H9 (cell line): ENCODE data around the gene PXYLP1. TPM values are rescaled to one million over a fixed set of nuclear protein-coding genes. Genes with fewer than 3 reads are reported as not detected.

Experiments used
- DNase-seq: peaks from one replicate; pipeline ENCODE4 v3.0.0-alpha.2; 2017
- H2AFZ ChIP-seq: one replicate; pipeline ENCODE4 v1.6.1; 2013; ENCODE audit warnings: mild to moderate bottlenecking, low read length, control low read depth, moderate library complexity
- H2AK5ac ChIP-seq: 2 replicates; pipeline ENCODE4 v1.6.1; 2013; ENCODE audit warnings: low read length, control low read depth, mixed read lengths; ENCODE audit not compliant: insufficient read length
- H2BK120ac ChIP-seq: one replicate; pipeline ENCODE4 v1.6.1; 2013; ENCODE audit warnings: low read depth, mild to moderate bottlenecking, low read length, control low read depth, inconsistent platforms; ENCODE audit not compliant: poor library complexity, severe bottlenecking
- H2BK12ac ChIP-seq: 2 replicates; pipeline ENCODE4 v1.6.1; 2013; ENCODE audit warnings: low read length, control low read depth, mixed read lengths, low read depth; ENCODE audit not compliant: insufficient read length
- H2BK15ac ChIP-seq: 2 replicates; pipeline ENCODE4 v1.6.1; 2013; ENCODE audit warnings: low read depth, low read length, control low read depth
- H2BK20ac ChIP-seq: one replicate; pipeline ENCODE4 v1.6.1; 2013; ENCODE audit warnings: low read depth, mild to moderate bottlenecking, low read length, control low read depth, inconsistent platforms; ENCODE audit not compliant: poor library complexity, severe bottlenecking
- H2BK5ac ChIP-seq: 2 replicates; pipeline ENCODE4 v1.6.1; 2013; ENCODE audit warnings: low read length, control low read depth, mixed read lengths; ENCODE audit not compliant: insufficient read length
- H3K14ac ChIP-seq: 2 replicates; pipeline ENCODE4 v1.6.1; 2013; ENCODE audit warnings: low read length, control low read depth; ENCODE audit not compliant: insufficient read depth
- H3K18ac ChIP-seq: 2 replicates; pipeline ENCODE4 v1.6.1; 2013; ENCODE audit warnings: low read depth, mild to moderate bottlenecking, mixed read lengths, low read length, control low read depth; ENCODE audit not compliant: insufficient read length
- H3K23ac ChIP-seq: 2 replicates; pipeline ENCODE4 v1.6.1; 2013; ENCODE audit warnings: low read length, control low read depth, mixed read lengths, low read depth; ENCODE audit not compliant: insufficient read length
- H3K23me2 ChIP-seq: 2 replicates; pipeline ENCODE4 v1.6.1; 2013; ENCODE audit warnings: low read depth, mild to moderate bottlenecking, mixed read lengths, low read length, control low read depth; ENCODE audit not compliant: insufficient read length, poor library complexity, severe bottlenecking
- H3K27ac ChIP-seq: 2 replicates; pipeline ENCODE4 v1.5.1; 2013; ENCODE audit warnings: low read length, control low read depth, mixed read lengths, low read depth; ENCODE audit not compliant: insufficient read length
- H3K27me3 ChIP-seq: 2 replicates; pipeline ENCODE4 v1.6.1; 2013; ENCODE audit warnings: low read length, control low read depth, inconsistent platforms; ENCODE audit not compliant: insufficient read depth
- H3K4ac ChIP-seq: 2 replicates; pipeline ENCODE4 v1.6.1; 2013; ENCODE audit warnings: low read depth, mild to moderate bottlenecking, control low read depth, inconsistent platforms, low read length, moderate library complexity
- H3K4me1 ChIP-seq: 2 replicates; pipeline ENCODE4 v1.6.1; 2013; ENCODE audit warnings: low read length, control low read depth, inconsistent platforms; ENCODE audit not compliant: insufficient read depth
- H3K4me2 ChIP-seq: 2 replicates; pipeline ENCODE4 v1.6.1; 2013; ENCODE audit warnings: low read length, control low read depth, mixed read lengths; ENCODE audit not compliant: insufficient read length, insufficient read depth
- H3K56ac ChIP-seq: 2 replicates; pipeline ENCODE4 v1.6.1; 2013; ENCODE audit warnings: low read depth, mild to moderate bottlenecking, mixed read lengths, low read length, control low read depth; ENCODE audit not compliant: insufficient read length
- H3K79me1 ChIP-seq: 2 replicates; pipeline ENCODE4 v1.6.1; 2013; ENCODE audit warnings: low read depth, mild to moderate bottlenecking, moderate library complexity, low read length, control low read depth, inconsistent platforms; ENCODE audit not compliant: insufficient read depth, poor library complexity, severe bottlenecking
- H3K79me2 ChIP-seq: 2 replicates; pipeline ENCODE4 v1.6.1; 2013; ENCODE audit warnings: low read length, control low read depth, inconsistent platforms; ENCODE audit not compliant: insufficient read depth
- H3K9ac ChIP-seq: 2 replicates; pipeline ENCODE4 v1.6.1; 2013; ENCODE audit warnings: low read length, control low read depth, mixed read lengths; ENCODE audit not compliant: insufficient read length; ENCODE audit errors: extremely low read depth
- H3K9me3 ChIP-seq: one replicate; pipeline ENCODE4 v1.6.1; 2013; ENCODE audit warnings: low read depth, low read length, inconsistent platforms; ENCODE audit not compliant: control insufficient read depth
- H3T11ph ChIP-seq: one replicate; pipeline ENCODE4 v1.6.1; 2013; ENCODE audit warnings: mild to moderate bottlenecking, low read length, control low read depth, inconsistent platforms
- H4K20me1 ChIP-seq: one replicate; pipeline ENCODE4 v1.6.1; 2013; ENCODE audit not compliant: control insufficient read depth, insufficient read length, insufficient read depth
- H4K5ac ChIP-seq: 2 replicates; pipeline ENCODE4 v1.6.1; 2013; ENCODE audit warnings: low read depth, mild to moderate bottlenecking, mixed read lengths, low read length, control low read depth; ENCODE audit not compliant: insufficient read length
- H4K8ac ChIP-seq: replicated peaks from 2 replicates; pipeline ENCODE4 v1.6.1; 2013; ENCODE audit warnings: low read length, control low read depth, mixed read lengths, low read depth; ENCODE audit not compliant: insufficient read length
- H4K91ac ChIP-seq: 2 replicates; pipeline ENCODE4 v1.6.1; 2013; ENCODE audit warnings: low read depth, mild to moderate bottlenecking, moderate library complexity, mixed read lengths, low read length, control low read depth; ENCODE audit not compliant: insufficient read length
- H3K27ac Mint-ChIP-seq, 3 experiments: 2 replicates in 2 of 3; 3 replicates in 1 of 3; pipeline ENCODE4 v1.8.0; 2020 to 2021; ENCODE audit warnings: mixed read lengths in 3 of 3, mild to moderate bottlenecking in 1 of 3, moderate library complexity in 1 of 3
- H3K27me3 Mint-ChIP-seq: 2 replicates; pipeline ENCODE4 v1.8.0; 2021; ENCODE audit warnings: low read depth, mild to moderate bottlenecking, moderate library complexity, mixed read lengths
- H3K36me3 Mint-ChIP-seq, 3 experiments: 2 replicates in 2 of 3; 3 replicates in 1 of 3; pipeline ENCODE4 v1.8.0; 2020 to 2021; ENCODE audit warnings: low read depth in 3 of 3, mixed read lengths in 3 of 3; ENCODE audit not compliant: insufficient read depth in 1 of 3
- H3K4me1 Mint-ChIP-seq, 2 experiments: 2 replicates each; pipeline ENCODE4 v1.8.0; 2020; ENCODE audit warnings: mixed read lengths in 2 of 2
- H3K4me3 Mint-ChIP-seq, 2 experiments: 2 replicates in 1 of 2; 3 replicates in 1 of 2; pipeline ENCODE4 v1.8.0; 2020 to 2021; ENCODE audit warnings: mild to moderate bottlenecking in 2 of 2, mixed read lengths in 2 of 2, moderate library complexity in 1 of 2
- H3K9me3 Mint-ChIP-seq, 2 experiments: 2 replicates in 1 of 2; 3 replicates in 1 of 2; pipeline ENCODE4 v1.8.0; 2020; ENCODE audit warnings: mild to moderate bottlenecking in 2 of 2, mixed read lengths in 2 of 2, moderate library complexity in 1 of 2
- CTCF ChIP-seq: fragments of 200-600 bp; sonication (generic); conservative IDR thresholded peaks from 3 replicates; pipeline ENCODE4 v1.8.0; 2021; ENCODE audit warnings: antibody characterized with exemption, mild to moderate bottlenecking
- WGBS: extraction: QIAGEN DNeasy Blood & Tissue Kit; methylation state at CpG from one replicate; pipeline ENCODE4 v1.1.7; 2013; ENCODE audit warnings: missing lambda C conversion rate, low lambda C conversion rate, mixed read lengths; ENCODE audit not compliant: insufficient read length; ENCODE audit errors: extremely low coverage; 5-methylcytosine and 5-hydroxymethylcytosine counted together
- total RNA-seq: library from RNA; stranded (reverse); gene quantifications from 2 replicates; pipeline ENCODE4 v1.2.1, GENCODE V29; 2021

PXYLP1 gene
- total RNA-seq, 1 experiment from 2014 or later, result 17.9 TPM

DNA sequence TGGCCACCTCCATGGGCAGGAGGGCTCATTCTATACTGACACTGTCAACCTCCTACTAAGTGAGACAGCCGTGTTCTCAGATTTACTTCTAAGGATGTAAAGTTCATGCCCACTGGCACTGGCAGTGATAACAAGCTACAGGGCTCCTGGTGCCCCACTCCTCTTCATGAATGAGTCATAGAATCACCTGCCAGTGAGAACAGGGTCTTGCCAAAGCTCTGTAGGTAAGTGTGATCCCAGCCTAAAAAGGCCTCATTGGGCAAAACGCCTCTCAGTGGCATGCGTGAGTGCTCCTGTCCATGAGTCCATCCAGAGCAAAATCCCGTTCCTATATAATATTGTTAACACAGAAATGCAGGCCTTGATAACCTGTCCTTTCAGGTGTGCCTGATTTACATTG is 17.4 kb downstream of the PXYLP1 start:
- Histone ChIP-seq H4K5ac (no peak overlapping the region), H2BK12ac (no peak overlapping the region), H3K4me2 (no peak overlapping the region), H3K27ac (no peak overlapping the region), H2BK5ac (no peak overlapping the region), H3K79me1 (no peaks in the 10 kb centered on the region), H2BK120ac (no peak overlapping the region), H3K9ac (no peak overlapping the region), H4K20me1 (no peaks in the 10 kb centered on the region), H3K9me3 (no peaks in the 10 kb centered on the region), H4K91ac (no peak overlapping the region), H3K23me2 (no peaks in the 10 kb centered on the region), H3K18ac (no peak overlapping the region), H3K14ac (no peak overlapping the region), H2BK15ac (no peak overlapping the region), H3K4me1 (no peaks in the 10 kb centered on the region), H3T11ph (no peak overlapping the region), H4K8ac (no peak overlapping the region), H3K23ac (no peak overlapping the region), H2AFZ (no peak overlapping the region), H3K4ac (no peak overlapping the region), H2AK5ac (no peak overlapping the region), H3K56ac (no peak overlapping the region), H3K27me3 (no peaks in the 10 kb centered on the region), H3K79me2 (no peaks in the 10 kb centered on the region), H2BK20ac (no peak overlapping the region)
- Mint-ChIP-seq H3K36me3 (no peaks in the 10 kb centered on the region), H3K4me3 (no peak overlapping the region), H3K27ac (no peak overlapping the region), H3K27me3 (no peaks in the 10 kb centered on the region), H3K4me1 (peaks cover 0 to 2% of the 10 kb centered on the region in 2 experiments; a peak in 1 of 4 replicates), H3K9me3 (no peaks in the 10 kb centered on the region)
- DNase-seq, result no peak
- WGBS, result no CpG with 5 or more reads among the region's 4 CpGs
- no peak for TF ChIP-seq CTCF
